Measurements from ENCODE around the gene KCNIP2. TPM values are rescaled to one million over a fixed set of nuclear protein-coding genes. Genes with fewer than 3 reads are reported as not detected.

Gene KCNIP2
- total and polyA plus RNA-seq, 2 of the 13 experiments (the other 11 are each of a cell fraction or from before 2014, with no cell fraction given): 0.42 to 0.70 TPM

- TF ChIP-seq ELF4 (CRISPR knock-in tag; IDR thresholded peaks at IDR 0.05; ENCODE audit: borderline replicate concordance) (peak; percentile 74; the same call in 1 of the 2 replicates), ZNF878 (CRISPR knock-in tag; IDR thresholded peaks at IDR 0.05) (peak; percentile 66; the same call in 1 of the 2 replicates), ATF5 (CRISPR knock-in tag; IDR thresholded peaks at IDR 0.05; ENCODE audit: low read depth) (no peak), ARHGAP35 (CRISPR knock-in tag; IDR thresholded peaks at IDR 0.05; ENCODE audit: borderline replicate concordance) (no peak), DMTF1 (CRISPR knock-in tag; IDR thresholded peaks at IDR 0.05) (peak; percentile 95; the same call in 1 of the 2 replicates), CBX5 (CRISPR knock-in tag; IDR thresholded peaks at IDR 0.05; ENCODE audit: borderline replicate concordance) (0 out of 2 replicates have a peak, but pooled peaks have one; percentile 4), YEATS2 (CRISPR knock-in tag; IDR thresholded peaks at IDR 0.05; ENCODE audit: borderline replicate concordance) (peak; percentile 34; the same call in 1 of the 2 replicates), RXRA (CRISPR knock-in tag; IDR thresholded peaks at IDR 0.05) (peak; percentile 25), ZNF75D (CRISPR knock-in tag; IDR thresholded peaks at IDR 0.05; ENCODE audit: borderline replicate concordance) (no peak), ZNF710 (CRISPR knock-in tag; IDR thresholded peaks at IDR 0.05; ENCODE audit: borderline replicate concordance) (peak; percentile 97), ZNF605 (CRISPR knock-in tag; IDR thresholded peaks at IDR 0.05) (peak; percentile 76; the same call in 1 of the 2 replicates), ZNF414 (CRISPR knock-in tag; IDR thresholded peaks at IDR 0.05) (0 out of 2 replicates have a peak, but pooled peaks have one; percentile 64), HOMEZ (CRISPR knock-in tag; IDR thresholded peaks at IDR 0.05; ENCODE audit: low read depth) (peak; percentile 69), CREB1 (IDR thresholded peaks at IDR 0.05) (peak; percentile 62), CREB1 (CRISPR knock-in tag; IDR thresholded peaks at IDR 0.05) (peak; percentile 81), FOXA3 (CRISPR knock-in tag; IDR thresholded peaks at IDR 0.05) (peak; percentile 63), ZNF7 (CRISPR knock-in tag; IDR thresholded peaks at IDR 0.05) (no peak), ZNF574 (CRISPR knock-in tag; IDR thresholded peaks at IDR 0.05) (no peak; the same call in 1 of the 2 replicates)
Measured at GRCh38 chr10:101818119-101818871, 25.3 kb downstream of the KCNIP2 start, which contains the start of gene OGA (continued).
